GM21447 (cell line): Measurements from ENCODE around the gene H6PD.

ENCODE experiments used
- ATAC-seq: cut with Tn5 transposase; IDR thresholded peaks from one replicate; pipeline ENCODE4 v1.9.1; 2021; ENCODE audit not compliant: unreplicated experiment

The H6PD gene

DNA sequence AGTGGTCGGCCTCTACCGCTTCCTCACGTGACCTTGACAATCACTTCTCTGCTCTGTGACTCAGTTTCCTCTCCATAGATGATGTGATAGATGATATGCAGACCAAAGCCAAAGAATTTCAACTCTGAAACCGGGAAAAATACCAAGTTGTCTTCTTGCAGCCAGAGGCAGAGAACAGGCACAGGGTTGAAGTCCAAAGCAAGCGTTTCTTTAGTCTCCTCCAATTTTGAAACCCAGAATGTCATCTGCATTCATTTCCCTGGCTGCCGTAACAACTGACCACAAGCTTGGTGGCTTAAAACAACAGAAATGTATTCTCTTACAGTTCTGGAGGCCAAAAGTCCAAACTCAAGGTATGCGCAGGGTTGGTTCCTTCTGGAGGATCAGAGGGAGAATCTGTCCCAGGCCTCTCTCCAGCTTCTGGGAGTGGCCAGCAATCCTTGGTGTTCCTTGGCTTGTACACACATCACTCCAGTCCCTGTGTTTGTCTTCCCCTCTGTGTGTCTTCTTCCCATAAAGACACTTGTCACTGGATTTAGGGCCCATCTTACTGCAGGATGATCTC is 30.3 kb upstream of the H6PD start:
- no peak for ATAC-seq

DNA sequence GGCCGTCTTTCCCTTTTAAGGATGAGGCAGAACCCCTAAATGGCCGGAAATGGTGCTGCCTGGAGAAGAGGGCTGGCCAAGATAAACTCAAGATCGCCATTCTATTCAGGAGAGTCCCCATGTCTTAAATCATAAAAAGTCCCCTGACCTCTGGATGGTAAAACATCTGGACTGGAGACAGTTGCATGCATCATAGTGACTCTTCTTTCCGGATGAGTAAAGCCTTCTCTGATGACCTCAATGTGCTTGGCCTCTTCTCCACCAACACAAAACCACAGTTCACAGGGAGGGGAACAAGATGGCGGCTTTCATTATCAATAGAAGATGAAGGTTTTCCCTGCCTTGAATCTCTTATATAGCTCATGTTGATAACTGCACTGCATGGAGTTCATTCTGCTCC is 27.5 kb upstream of the H6PD start:
- ATAC-seq = no peak

DNA sequence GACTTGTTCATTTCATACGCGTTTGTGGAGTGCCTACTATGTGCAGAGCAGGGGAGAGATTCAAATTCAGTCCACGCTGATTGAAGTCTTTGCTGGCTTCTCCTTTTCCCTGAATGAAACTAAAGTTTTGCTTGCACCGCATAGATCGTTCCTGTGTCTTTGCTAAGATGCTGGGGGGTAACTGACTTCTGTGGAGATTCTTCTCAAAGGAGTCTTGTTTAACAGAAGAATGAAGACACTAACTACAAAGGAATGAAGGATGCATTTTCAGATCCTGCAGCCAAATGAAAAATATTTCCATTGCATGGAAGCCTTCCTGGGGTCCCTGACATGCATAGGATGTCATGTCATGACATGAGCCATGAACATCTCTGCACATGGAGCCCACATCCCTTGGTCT is 26.9 kb upstream of the H6PD start:
- no peak for ATAC-seq

DNA sequence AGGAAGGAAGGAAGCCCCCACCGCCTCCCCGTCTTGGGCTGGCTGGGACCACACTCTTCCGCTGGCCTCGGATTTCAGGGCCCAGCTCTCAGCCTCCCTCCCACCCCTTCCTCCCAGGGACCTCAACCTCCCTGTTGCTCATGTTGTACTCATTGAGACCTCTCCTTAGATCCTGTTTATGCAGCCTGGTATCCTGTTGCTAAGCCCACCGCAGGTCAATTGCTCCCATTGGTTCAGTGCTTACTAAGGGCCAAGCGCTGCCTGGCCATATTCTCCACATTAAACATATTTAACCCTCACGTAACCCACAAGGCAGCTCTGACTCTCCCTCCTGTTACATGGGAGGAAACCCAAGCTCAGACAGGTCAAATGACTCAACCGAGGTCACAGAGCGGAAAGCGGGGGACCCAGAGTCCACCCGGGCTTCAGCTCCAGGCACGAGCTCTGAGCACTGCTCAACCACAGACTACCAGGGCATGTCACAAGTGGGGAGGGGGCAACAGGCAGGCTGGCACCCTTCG is 23.2 kb upstream of the H6PD start:
- no peak for ATAC-seq

DNA sequence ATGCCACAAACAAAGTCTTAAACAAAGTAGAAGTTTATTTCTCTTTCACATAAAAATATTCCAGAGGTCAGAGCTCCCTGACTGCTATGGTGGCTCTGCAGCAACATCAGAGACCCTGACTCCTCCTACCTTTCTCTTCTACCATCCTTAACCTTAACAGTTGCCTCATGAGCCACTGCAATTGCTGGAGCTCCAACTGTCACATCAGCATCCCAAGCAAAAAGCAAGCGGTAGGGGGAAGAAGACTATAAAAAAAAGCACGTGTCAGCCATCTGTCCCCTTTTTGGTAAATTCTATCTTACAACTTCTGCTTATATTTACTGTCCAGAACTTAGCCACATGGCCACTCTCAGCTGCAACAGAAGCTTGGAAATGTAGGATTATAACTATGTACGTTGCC is 21.8 kb upstream of the H6PD start:
- ATAC-seq = no peak

DNA sequence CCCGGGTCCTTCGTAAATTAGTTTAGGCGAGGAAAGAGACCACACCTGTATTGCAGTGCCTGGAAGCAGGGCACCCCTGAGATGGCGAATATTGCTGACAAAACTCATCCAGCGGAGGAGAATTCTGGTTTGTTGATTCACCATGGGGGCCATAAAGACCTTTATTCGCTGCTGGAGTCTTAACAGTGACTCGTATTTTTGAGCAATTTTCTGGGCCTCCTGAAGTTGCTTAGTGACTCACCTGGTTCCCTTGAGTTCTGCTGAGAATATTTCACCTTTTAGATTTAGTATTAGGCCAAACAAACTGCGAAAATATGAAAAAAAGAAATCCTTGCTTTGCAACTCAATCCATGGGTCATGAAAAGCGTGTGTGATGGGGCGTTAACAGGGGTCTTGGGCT is 20.6 kb upstream of the H6PD start:
- no peak for ATAC-seq

DNA sequence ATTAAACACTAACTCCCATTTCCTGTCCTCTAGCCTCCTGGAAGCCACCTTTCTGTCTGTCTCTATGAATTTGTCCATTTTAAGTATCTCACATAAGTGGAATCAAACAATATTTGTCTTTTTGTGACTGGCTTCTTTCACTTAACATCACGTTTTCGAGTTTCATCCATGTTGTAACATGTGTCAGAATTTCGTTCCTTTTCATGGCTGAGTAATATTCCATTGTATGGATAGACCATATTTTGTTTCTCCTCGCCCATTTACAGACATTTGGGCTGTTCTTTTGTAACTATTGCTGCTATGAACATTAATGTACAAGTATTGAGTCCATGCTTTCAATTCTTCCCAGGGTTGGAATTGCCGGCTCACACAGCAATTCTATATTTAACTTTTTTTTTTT is 15.7 kb upstream of the H6PD start:
- ATAC-seq = no peak

DNA sequence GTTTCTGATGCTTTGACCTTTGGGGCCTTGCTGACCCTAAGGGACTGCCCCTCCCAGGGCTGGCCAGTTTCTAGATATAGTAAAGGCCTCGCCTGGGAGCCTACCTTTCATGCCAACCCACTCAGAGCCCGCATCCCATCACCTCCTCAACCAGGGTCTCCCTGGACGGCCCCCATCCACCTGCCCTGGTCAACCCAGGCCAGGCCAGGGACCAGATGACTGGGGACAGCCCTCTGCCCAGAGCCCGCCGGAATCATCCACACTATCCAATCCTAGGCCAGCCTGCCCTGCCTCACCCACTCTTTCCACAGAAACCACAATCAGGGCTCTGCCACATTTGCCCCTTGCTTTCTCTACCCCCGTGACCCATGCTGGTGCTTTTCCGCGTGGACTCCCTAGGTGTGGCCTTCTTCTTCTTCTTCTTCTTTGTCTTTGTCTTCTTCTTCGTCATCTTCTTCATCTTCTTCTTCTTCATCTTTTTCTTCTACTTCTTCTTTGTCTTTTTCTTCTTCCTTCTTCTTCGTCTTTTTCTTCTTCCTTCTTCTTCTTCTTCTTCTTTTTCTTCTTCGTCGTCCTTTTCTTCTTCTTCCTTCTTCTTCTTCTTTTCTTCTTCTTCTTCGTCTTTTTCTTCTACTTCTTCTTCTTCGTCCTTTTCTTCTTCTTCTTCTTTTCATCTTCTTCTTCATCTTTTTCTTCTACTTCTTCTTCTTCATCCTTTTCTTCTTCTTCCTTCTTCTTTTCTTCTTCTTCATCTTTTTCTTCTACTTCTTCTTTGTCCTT is 11.5 kb upstream of the H6PD start:
- no peak for ATAC-seq

DNA sequence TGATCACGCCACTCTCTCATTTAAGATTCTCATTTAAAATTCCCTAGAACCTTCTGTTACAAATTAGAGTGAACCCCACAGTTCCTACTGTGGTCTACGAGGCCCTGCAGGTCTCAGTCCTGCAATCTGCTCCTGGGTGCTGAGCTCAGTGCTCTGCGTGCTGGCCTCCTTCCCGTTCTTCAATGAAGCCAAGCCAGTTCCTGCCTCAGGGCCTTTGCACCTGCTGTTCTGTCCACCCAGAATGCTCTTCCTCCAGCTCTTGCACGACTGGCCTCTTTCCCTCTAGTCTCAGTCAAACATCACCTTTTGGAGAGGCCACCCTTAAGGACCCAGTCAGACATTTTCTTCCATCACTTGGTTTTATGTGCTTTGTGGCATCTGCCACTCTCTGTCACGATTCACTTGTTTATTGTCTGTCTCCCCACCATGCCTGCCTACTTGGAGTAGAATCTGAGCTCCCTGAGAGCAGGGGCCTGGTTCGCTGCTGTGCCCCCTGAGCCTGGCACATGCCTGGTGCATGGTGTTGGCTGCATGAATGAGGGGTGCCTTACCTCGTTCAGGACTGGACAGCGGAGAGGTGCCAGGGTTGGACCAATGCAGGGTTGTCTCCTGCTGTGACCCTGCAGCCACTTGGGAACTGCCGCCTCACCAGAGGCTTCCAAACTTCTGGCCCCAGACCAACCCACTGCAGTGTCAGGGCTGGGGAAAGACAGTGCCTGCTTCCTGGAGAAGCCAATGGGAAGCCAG is 9.7 kb upstream of the H6PD start:
- ATAC-seq = no peak

DNA sequence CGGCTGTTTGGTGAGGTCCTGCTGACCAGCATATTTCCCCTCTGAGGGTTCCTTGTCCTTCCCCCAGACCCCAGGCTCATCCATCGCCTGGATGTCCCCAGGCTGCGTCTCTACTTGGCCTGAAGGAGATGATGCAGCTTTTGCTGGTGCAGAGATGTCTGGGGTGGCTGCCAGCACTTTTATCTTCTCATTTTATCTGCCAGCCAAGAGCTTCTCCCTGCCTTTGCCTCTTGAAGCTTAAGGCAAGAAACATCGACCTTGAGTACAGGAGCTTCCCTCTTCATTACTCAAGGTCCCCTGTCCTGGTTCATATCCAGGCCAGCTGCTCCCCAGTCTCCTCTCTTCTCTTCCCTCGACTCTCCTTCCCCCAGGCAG is 9.2 kb upstream of the H6PD start:
- ATAC-seq = no peak

DNA sequence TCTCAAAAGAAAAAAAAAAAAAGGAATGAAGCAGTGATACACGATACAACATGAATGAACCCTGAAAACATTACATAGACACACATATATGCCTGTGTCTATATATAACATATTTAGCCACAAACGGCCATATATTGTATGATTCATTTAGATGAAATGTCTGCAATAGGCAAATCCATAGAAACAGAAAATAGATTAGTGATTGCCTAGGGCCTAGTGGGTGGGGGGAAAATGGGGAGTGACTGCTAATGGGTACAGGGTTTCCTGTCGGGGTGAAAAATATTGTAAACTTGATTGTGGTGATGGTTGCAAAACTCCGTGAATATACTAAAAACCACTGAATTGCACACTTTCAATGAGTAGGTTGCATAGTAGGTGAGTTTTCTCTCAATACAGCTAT is 6.0 kb upstream of the H6PD start:
- ATAC-seq = no peak

DNA sequence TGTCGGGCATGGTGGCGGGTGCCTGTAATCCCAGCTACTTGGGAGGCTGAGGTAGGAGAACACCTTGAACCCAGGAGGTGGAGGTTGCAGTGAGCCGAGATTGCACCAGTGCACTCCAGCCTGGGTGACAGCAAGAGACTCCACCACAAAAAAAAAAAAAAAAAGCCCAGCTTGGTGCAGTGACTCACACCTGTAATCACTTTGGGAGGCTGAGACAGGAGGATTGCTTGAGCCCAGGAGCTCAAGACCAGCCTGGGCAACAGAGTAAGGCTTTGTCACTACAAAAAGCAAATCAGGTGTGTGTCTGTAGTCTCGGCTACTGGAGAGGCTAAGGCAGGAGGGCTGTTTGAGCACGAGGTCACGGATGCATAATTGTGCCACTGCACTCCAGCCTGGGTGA is 5.0 kb upstream of the H6PD start:
- ATAC-seq = no peak

DNA sequence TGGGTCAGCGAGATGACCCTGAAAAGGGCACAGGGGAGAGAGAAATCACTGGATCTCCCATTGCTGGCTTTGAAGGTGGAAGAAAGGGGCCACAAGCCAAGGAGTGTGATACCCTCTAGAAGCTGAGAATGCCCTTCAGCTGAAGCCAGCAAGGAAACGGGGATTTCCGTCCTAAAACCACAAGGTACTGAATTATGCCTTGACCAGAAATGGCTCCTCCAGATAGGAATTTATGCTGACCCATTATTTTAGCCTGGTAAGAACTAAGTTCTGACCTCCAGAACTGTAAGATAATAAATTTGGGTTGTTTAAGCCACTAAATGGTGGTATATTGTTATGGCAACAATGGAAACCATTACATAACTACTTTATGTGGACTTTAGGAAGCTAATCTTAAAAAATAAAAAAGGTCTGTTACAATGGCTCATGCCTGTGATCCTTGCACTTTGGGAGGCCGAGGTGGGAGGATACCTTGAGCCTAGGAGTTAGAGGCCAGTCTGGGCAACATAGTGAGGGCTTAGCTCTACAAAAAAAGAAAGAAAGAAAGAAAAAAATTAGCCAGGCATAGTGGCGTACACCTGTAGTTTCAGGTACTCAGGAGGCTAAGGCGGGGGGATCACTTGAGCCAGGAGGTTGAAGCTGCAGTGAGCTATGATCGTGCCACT is 3.6 kb upstream of the H6PD start:
- no peak for ATAC-seq

DNA sequence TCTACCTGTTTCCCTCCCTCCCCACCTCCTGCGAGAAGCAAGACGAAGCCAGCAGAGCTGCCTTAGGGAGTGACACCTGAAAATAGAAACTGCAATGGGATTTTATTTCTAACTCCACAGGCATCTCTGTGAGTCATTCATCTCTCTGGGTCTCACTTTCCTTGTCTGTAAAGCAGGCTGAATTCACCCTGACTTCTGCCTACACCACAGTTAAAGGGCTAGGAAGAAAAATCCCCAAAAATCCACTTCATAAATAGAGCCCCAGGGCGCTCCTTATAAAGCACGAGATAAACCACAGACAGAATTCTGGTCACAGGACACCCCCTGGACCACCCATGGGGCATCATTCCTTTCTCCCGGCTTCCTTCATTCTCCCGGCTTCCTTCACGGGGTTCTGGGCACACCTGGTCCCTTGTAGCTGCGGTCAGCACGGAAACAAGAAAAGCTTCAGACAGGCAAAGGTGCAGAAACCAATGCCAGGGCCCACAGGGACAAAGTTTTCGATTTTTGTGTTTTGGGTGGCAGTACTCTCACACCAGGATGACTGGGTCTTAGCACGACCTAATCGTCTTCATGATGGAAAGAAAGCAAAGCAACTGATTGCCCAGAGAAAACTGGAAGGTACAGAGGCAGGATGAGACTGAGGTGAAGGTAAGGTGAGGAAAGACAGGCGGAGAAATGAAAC is 2.8 kb upstream of the H6PD start:
- ATAC-seq = no peak

DNA sequence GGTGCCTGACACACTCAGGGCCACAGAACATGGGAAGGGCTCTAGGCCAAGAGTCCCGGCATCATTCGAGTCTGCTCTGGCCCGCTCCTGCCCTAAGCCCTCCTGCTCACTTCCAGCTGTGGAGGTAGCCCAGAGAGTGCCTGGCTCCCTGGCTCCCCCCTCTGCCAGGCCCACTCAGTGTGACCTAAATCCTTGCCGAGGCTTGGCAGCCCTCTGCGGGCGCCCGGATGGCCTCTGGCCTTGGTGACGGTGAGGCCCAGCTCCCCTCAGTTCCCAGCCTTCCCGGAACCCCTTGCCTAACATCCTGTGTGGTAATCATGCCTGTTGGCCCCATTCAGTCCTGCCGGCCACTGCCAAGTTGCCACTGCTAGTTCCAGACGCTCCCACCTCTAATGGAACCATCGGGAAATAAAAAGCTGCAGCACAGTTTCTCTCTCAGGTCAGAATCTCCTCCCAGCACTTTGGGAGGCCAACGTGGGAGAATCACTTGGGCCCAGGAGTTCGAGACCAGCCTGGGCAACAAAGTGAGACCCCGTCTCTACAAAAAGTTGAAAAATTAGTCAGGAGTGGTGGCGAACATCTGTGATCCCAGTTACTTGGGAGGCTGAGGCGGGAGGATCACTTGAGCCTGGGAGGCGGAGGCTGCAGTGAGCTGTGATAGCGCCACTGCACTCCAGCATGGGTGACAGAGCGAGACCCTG is 1.2 kb upstream of the H6PD start:
- ATAC-seq = no peak

DNA sequence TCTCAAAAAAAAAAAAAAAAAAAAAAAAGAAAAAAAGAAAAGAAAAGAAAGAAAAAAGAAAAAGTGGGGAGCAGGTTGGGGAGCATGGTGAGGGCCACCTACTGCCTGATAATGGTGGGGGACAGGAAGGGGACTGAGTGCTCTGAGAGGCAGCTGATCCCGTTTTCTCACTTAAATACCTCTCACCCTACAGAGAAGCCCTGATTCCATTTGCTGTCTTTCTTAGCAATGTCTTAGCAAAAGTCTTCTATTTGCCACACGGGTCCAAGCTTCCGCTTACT is 692 bp upstream of the H6PD start:
- ATAC-seq = no peak

DNA sequence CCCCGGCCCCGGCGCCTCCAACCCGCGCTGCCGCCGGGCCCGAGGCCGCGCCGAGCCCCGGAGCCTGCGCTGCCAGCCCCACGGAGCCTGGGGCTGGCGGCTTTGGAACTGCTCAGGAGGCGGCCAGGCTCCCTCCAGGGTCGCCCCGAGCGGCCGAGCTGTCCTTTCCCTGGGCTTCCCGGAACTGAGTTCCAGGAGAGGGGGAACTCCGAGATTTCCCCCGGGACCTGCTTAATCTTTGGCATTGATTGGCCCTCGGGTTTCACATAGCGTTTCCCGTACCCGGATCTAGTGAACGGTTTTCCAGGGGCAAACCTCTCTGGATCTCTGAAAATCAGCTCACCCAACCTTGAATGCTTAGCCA is 504 bp downstream of the H6PD start:
- ATAC-seq = peak; percentile 11

DNA sequence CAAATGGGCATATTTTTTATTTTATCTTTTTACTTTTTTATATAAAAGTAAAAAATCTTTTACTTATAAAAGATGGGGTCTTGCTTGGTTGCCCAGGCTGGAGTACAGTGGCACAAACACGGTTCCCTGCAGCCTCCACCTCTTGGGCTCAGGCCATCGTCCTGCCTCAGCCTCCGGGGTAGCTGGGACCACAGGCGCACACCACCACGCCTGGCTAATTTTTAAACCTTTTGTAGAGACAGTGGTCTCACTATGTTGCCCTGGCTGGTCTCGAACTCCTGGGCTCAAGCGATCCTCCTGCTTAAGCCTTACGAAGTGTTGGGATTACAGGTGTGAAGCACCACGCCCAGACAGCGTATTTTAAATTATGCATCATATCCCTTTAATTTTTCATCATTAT is 986 bp downstream of the H6PD start:
- no peak for ATAC-seq

DNA sequence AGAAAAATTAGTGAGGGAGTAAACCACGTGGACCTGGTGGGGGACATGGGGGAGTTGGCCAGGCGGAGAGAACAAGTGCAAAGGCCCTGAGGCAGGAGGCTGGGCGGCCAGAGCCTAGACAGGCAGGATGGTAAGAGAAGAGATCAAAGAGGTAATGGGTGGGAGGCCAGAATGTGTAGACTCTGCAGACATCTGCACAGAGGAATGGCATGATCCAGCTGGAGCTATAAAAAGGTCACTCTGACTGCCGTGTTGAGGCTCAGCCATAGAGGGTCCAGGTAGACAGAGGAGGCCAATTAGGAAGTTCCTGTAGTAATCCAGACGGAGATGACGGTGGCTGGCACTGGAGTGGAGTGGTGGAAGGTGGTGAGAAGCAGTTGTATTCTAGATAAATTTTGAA is 3.6 kb downstream of the H6PD start:
- no peak for ATAC-seq

DNA sequence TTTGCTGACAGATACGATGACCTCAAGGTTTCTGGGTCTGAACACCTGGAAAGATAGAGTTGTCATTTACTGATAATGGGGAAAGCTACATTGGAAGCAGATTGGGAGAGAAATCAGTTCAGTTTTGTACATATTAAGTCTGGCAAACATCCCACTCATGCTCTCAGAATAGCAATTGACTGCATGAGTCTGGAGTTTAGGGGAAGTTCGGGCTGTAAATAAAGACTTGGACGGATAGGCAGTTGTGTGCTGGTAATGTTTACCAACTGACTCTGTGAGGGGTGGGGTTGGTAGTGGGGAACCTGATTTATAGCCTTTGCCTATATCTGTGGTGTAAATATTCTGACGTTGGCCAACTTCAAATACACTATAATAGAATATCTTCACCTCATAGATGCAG is 4.0 kb downstream of the H6PD start:
- no peak for ATAC-seq
